HEK293 (cell line): Measurements from ENCODE around the gene CACNA1B.

Experiments used
- HOXD13 ChIP-seq: sonication (generic); formaldehyde crosslinking; IDR thresholded peaks from 2 replicates; pipeline ENCODE4 v1.8.0; 2022; ENCODE audit warnings: missing genetic modification reagents, borderline replicate concordance
- MYNN ChIP-seq: fragments of 450-650 bp; formaldehyde crosslinking; IDR thresholded peaks from 2 replicates; pipeline ENCODE4 v1.5.1; 2016; ENCODE audit warnings: missing biosample characterization, missing genetic modification characterization, borderline replicate concordance
- TF ChIP-seq, protein P1 (sequence below): fragments of 450-650 bp; formaldehyde crosslinking; conservative IDR thresholded peaks from 2 replicates; pipeline ENCODE4 v1.5.1; 2016; ENCODE audit warnings: low read depth, missing biosample characterization, missing genetic modification characterization
- TF ChIP-seq, protein P2 (sequence below): fragments of 450-650 bp; formaldehyde crosslinking; IDR thresholded peaks from 2 replicates; pipeline ENCODE4 v1.5.1; 2016; ENCODE audit warnings: missing biosample characterization, missing genetic modification characterization

DNA sequence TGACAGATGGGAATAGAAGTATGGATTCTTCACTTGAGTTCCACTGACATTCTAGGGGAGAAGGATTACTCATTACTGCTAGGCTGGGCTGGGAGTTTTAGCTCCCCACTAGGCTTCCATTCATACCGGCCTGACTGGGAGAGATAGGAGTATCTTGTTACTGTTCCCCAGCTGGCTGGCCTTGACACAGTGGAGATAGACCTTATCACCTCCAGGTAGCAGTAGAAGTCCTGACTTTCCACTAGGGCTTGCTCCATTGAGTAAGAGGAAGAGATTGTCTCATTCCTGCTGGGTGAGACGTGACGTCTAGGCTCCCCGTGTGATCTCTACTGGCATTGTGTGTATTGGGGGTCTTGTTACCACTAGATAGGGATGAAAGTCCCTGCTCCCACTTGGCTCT lies 156.4 kb downstream of the CACNA1B start:
- TF ChIP-seq, protein P1, sequence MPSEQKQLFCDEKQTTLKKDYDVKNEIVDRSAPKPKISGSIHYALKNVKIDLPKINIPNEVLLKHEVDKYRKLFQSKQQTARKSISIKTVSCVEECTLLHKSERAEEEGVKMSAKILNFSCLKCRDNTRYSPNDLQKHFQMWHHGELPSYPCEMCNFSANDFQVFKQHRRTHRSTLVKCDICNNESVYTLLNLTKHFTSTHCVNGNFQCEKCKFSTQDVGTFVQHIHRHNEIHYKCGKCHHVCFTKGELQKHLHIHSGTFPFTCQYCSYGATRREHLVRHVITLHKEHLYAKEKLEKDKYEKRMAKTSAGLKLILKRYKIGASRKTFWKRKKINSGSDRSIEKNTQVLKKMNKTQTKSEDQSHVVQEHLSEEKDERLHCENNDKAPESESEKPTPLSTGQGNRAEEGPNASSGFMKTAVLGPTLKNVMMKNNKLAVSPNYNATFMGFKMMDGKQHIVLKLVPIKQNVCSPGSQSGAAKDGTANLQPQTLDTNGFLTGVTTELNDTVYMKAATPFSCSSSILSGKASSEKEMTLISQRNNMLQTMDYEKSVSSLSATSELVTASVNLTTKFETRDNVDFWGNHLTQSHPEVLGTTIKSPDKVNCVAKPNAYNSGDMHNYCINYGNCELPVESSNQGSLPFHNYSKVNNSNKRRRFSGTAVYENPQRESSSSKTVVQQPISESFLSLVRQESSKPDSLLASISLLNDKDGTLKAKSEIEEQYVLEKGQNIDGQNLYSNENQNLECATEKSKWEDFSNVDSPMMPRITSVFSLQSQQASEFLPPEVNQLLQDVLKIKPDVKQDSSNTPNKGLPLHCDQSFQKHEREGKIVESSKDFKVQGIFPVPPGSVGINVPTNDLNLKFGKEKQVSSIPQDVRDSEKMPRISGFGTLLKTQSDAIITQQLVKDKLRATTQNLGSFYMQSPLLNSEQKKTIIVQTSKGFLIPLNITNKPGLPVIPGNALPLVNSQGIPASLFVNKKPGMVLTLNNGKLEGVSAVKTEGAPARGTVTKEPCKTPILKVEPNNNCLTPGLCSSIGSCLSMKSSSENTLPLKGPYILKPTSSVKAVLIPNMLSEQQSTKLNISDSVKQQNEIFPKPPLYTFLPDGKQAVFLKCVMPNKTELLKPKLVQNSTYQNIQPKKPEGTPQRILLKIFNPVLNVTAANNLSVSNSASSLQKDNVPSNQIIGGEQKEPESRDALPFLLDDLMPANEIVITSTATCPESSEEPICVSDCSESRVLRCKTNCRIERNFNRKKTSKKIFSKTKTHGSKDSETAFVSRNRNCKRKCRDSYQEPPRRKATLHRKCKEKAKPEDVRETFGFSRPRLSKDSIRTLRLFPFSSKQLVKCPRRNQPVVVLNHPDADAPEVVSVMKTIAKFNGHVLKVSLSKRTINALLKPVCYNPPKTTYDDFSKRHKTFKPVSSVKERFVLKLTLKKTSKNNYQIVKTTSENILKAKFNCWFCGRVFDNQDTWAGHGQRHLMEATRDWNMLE (tag by site-specific recombination), result no peak
- no peak for TF ChIP-seq HOXD13
- TF ChIP-seq, protein P2, sequence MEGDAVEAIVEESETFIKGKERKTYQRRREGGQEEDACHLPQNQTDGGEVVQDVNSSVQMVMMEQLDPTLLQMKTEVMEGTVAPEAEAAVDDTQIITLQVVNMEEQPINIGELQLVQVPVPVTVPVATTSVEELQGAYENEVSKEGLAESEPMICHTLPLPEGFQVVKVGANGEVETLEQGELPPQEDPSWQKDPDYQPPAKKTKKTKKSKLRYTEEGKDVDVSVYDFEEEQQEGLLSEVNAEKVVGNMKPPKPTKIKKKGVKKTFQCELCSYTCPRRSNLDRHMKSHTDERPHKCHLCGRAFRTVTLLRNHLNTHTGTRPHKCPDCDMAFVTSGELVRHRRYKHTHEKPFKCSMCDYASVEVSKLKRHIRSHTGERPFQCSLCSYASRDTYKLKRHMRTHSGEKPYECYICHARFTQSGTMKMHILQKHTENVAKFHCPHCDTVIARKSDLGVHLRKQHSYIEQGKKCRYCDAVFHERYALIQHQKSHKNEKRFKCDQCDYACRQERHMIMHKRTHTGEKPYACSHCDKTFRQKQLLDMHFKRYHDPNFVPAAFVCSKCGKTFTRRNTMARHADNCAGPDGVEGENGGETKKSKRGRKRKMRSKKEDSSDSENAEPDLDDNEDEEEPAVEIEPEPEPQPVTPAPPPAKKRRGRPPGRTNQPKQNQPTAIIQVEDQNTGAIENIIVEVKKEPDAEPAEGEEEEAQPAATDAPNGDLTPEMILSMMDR, result no peak
- no peak for TF ChIP-seq MYNN (tag by site-specific recombination)
